SU-DHL-6 (cell line): ENCODE results near the gene CCDC85C.

Source experiments
- H2AFZ ChIP-seq: fragments of 200-600 bp; sonication (generic); 2 replicates; pipeline ENCODE4 v1.6.1; 2014; ENCODE audit warnings: low read depth, mild to moderate bottlenecking, moderate library complexity, mixed read lengths, antibody characterized with exemption, low read length; ENCODE audit not compliant: severe bottlenecking
- H3F3A ChIP-seq: fragments of 200-600 bp; shearing (Covaris generic); 2 replicates; pipeline ENCODE4 v1.6.0; 2016; ENCODE audit warnings: antibody characterized with exemption, mild to moderate bottlenecking; ENCODE audit not compliant: insufficient read depth
- H3K27ac ChIP-seq: fragments of 200-600 bp; sonication (generic); 2 replicates; pipeline ENCODE4 v1.5.1; 2016; ENCODE audit warnings: low read depth, mild to moderate bottlenecking, low read length, moderate library complexity, mixed read lengths
- H3K27me3 ChIP-seq: fragments of 200-600 bp; sonication (generic), shearing (Covaris generic); 2 replicates; pipeline ENCODE4 v1.6.0; 2014; ENCODE audit warnings: mild to moderate bottlenecking, low read length
- H3K36me3 ChIP-seq: fragments of 200-600 bp; sonication (generic); 2 replicates; pipeline ENCODE4 v1.6.1; 2014; ENCODE audit warnings: mild to moderate bottlenecking, low read length, mixed read lengths
- H3K4me2 ChIP-seq: fragments of 300-600, 200-600 bp; shearing (Covaris generic), sonication (generic); 2 replicates; pipeline ENCODE4 v1.6.0; 2014; ENCODE audit warnings: low read length, low read depth, mild to moderate bottlenecking; ENCODE audit not compliant: poor library complexity, severe bottlenecking
- H3K4me3 ChIP-seq: fragments of 200-600 bp; sonication (generic); 2 replicates; pipeline ENCODE4 v1.5.1; 2014; ENCODE audit warnings: antibody characterized with exemption, low read length, mild to moderate bottlenecking, mixed read lengths; ENCODE audit not compliant: insufficient read depth, poor library complexity, severe bottlenecking
- H3K79me2 ChIP-seq: fragments of 200-600 bp; sonication (generic); 2 replicates; pipeline ENCODE4 v1.6.1; 2014; ENCODE audit warnings: mild to moderate bottlenecking, low read length, moderate library complexity; ENCODE audit not compliant: insufficient read depth
- H3K9ac ChIP-seq: fragments of 200-600 bp; sonication (generic); 2 replicates; pipeline ENCODE4 v1.7.0; 2014; ENCODE audit warnings: mild to moderate bottlenecking, low read length
- H3K9me2 ChIP-seq: fragments of 200-600 bp; sonication (generic); replicated peaks from 2 replicates; pipeline ENCODE4 v1.6.1; 2014; ENCODE audit warnings: low read length; ENCODE audit not compliant: insufficient read depth
- H3K9me3 ChIP-seq: fragments of 200-600 bp; sonication (generic); 2 replicates; pipeline ENCODE4 v1.6.1; 2014; ENCODE audit warnings: low read length, mixed read lengths; ENCODE audit not compliant: insufficient read depth
- H4K20me1 ChIP-seq: fragments of 200-600 bp; sonication (generic); 2 replicates; pipeline ENCODE4 v1.6.1; 2014; ENCODE audit warnings: low read depth, mild to moderate bottlenecking, antibody characterized with exemption, low read length, moderate library complexity, mixed read lengths
- EZH2phosphoT487 ChIP-seq: fragments of 200-600 bp; sonication (generic), shearing (Covaris generic); conservative IDR thresholded peaks from 2 replicates; pipeline ENCODE4 v1.6.1; 2018; ENCODE audit warnings: mild to moderate bottlenecking, antibody characterized with exemption, low read length, moderate library complexity, mixed read lengths
- TF ChIP-seq, protein P1 (sequence below): fragments of 200-600 bp; sonication (generic); IDR thresholded peaks from one replicate; pipeline ENCODE4 v1.5.1; 2017; ENCODE audit warnings: antibody characterized with exemption, mild to moderate bottlenecking, low read length, moderate library complexity; ENCODE audit not compliant: insufficient read depth, poor library complexity, severe bottlenecking

Gene CCDC85C

DNA sequence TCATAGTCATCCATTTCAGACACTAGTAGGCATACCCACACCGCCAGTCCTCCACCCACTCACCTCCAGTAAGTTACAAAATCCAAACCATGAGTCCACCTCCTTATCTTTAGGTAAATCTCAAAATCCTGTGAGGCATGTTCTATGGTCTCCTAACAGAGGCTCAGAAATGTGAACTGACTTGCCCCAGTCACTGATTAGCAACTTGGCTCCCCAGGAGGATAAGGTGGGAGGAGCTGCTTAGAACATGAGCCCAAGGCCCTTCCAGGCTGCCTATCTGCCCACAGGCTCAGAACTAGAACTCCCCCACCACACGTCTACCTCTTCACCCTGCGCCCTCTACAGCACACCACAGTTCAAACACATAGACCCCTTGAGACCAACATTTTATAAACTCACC, 143.2 kb downstream of the CCDC85C start:
- Histone ChIP-seq H3K27ac (no peak overlapping the region), H3K4me3 (no peak overlapping the region), H4K20me1 (no peaks in the 10 kb centered on the region), H3K27me3 (no peaks in the 10 kb centered on the region), H3K79me2 (no peaks in the 10 kb centered on the region; the same call in 1 of the 2 replicates), H3F3A (no peaks in the 10 kb centered on the region), H3K9me2 (no peaks in the 10 kb centered on the region), H3K4me2 (no peak overlapping the region), H2AFZ (no peak overlapping the region), H3K36me3 (no peaks in the 10 kb centered on the region; the same call in 1 of the 2 replicates), H3K9ac (no peak overlapping the region), H3K9me3 (no peaks in the 10 kb centered on the region)
- no peak for TF ChIP-seq EZH2phosphoT487
- TF ChIP-seq, protein P1, sequence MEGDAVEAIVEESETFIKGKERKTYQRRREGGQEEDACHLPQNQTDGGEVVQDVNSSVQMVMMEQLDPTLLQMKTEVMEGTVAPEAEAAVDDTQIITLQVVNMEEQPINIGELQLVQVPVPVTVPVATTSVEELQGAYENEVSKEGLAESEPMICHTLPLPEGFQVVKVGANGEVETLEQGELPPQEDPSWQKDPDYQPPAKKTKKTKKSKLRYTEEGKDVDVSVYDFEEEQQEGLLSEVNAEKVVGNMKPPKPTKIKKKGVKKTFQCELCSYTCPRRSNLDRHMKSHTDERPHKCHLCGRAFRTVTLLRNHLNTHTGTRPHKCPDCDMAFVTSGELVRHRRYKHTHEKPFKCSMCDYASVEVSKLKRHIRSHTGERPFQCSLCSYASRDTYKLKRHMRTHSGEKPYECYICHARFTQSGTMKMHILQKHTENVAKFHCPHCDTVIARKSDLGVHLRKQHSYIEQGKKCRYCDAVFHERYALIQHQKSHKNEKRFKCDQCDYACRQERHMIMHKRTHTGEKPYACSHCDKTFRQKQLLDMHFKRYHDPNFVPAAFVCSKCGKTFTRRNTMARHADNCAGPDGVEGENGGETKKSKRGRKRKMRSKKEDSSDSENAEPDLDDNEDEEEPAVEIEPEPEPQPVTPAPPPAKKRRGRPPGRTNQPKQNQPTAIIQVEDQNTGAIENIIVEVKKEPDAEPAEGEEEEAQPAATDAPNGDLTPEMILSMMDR: no peak

DNA sequence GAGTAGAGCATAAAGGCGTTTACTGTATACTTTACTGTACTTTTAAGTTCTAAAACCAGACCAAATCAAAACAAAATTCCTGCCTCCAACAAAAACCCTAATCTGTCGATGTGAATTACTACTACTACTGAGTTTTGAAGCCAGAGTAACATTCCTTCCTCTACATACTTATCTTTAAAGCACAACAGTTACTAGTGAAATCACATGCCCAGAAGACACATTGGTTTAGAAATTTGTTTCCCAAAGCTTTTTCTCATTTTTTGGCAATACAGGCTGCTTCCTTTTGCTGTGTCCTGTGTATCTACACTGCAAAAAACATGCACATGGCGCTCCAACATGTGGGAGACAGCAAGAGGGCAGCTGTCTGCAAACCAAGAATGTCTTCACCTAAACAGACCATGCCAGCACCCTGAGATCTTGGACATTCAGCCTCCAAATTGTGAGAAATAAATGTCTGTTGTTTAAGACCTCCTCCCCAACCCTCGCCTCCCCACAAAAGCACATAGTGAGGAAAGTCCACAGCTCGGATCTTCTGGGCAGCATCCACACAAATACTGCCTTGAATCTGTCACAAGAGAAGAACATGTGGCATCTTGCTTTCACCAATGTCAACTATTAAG, 144.4 kb downstream of the CCDC85C start:
- Histone ChIP-seq H4K20me1 (no peaks in the 10 kb centered on the region), H3K4me2 (no peak overlapping the region), H3K27ac (no peak overlapping the region), H3K9me3 (no peaks in the 10 kb centered on the region), H3K79me2 (no peaks in the 10 kb centered on the region), H3K9me2 (no peaks in the 10 kb centered on the region), H3F3A (no peaks in the 10 kb centered on the region), H3K36me3 (no peaks in the 10 kb centered on the region; the same call in 1 of the 2 replicates), H2AFZ (no peak overlapping the region), H3K27me3 (no peaks in the 10 kb centered on the region), H3K4me3 (no peak overlapping the region), H3K9ac (no peak overlapping the region)
- TF ChIP-seq EZH2phosphoT487: no peak
- TF ChIP-seq, protein P1: no peak

DNA sequence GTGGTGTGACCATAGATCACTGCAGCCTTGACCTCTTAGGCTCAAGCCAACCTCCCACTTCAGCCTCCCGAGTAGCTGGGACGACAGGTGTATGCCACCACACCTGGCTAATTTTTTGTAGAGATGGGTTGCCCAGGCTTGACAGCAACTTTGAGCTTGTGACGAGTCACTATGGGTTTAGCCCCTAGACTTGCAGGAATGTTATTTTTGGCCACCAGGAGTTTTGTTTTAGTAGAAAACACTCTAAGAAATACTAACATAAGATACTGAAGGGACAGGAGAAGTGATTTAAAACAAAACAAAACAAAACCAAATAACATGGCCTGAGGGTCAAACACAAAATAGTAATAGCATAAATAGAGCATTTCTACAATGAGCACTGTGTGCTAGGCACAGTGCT, 149.8 kb downstream of the CCDC85C start:
- TF ChIP-seq, protein P1: no peak
- TF ChIP-seq EZH2phosphoT487: no peak
- Histone ChIP-seq H3K9me2 (no peaks in the 10 kb centered on the region), H3K4me2 (no peak overlapping the region), H3K27me3 (no peaks in the 10 kb centered on the region), H3K9ac (no peak overlapping the region), H3K79me2 (no peaks in the 10 kb centered on the region), H4K20me1 (no peaks in the 10 kb centered on the region), H3K27ac (no peak overlapping the region), H2AFZ (no peak overlapping the region), H3F3A (no peaks in the 10 kb centered on the region), H3K4me3 (no peak overlapping the region), H3K9me3 (no peaks in the 10 kb centered on the region), H3K36me3 (no peaks in the 10 kb centered on the region)
